ENCODE measurements around the gene SERPINA12. TPM values are rescaled to one million over a fixed set of nuclear protein-coding genes. Genes with fewer than 3 reads are reported as not detected.
A peak's percentile ranks its signal among the peaks of the same experiment; 100 is the strongest.

The SERPINA12 gene
- total and polyA plus RNA-seq, 2 of the 13 experiments (the other 11 are each of a cell fraction or from before 2014, with no cell fraction given), result 0.08 TPM; not detected in 1

DNA sequence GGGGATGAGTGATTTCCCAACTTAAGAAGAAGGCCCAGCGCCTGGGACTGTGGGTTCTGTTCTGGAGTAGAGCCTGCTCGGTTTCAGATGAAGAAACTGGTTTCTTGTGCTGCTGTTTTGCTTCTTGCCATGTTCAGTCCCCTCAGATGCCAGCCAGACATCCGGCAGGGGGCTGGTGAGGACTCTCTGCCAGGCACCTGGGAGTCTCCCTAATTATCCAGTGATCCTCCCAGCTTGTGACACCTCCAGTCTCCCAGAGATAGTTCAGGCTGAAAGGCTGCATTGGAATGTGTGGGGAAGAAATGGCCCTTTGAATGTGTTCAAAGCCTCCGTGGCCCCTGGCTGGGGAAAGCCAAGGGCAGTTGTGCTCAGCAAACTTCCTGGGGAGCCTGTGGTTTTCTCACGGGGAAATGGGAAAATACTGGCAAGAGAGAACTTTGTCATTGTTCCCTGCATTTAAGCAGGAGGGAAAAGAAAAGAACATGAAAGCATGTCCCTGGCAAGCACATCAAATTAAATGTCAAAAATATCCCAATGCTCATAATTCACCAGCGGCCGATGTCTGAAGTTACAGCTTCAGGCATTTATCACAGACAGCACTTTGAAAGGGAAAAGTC is 8.5 kb upstream of the SERPINA12 start (continued):
- TF ChIP-seq RXRA (CRISPR knock-in tag; IDR thresholded peaks at IDR 0.05), result peak; percentile 49; the same call in 1 of the 2 replicates
- TF ChIP-seq DNMT1 (CRISPR knock-in tag; IDR thresholded peaks at IDR 0.05), result no peak
- TF ChIP-seq MYNN (CRISPR knock-in tag; IDR thresholded peaks at IDR 0.05; ENCODE audit: low read depth), result no peak
- peak; percentile 40; the same call in 1 of the 2 replicates for TF ChIP-seq ZNF614 (CRISPR knock-in tag; IDR thresholded peaks at IDR 0.05; ENCODE audit: borderline replicate concordance)
- TF ChIP-seq, protein P1, sequence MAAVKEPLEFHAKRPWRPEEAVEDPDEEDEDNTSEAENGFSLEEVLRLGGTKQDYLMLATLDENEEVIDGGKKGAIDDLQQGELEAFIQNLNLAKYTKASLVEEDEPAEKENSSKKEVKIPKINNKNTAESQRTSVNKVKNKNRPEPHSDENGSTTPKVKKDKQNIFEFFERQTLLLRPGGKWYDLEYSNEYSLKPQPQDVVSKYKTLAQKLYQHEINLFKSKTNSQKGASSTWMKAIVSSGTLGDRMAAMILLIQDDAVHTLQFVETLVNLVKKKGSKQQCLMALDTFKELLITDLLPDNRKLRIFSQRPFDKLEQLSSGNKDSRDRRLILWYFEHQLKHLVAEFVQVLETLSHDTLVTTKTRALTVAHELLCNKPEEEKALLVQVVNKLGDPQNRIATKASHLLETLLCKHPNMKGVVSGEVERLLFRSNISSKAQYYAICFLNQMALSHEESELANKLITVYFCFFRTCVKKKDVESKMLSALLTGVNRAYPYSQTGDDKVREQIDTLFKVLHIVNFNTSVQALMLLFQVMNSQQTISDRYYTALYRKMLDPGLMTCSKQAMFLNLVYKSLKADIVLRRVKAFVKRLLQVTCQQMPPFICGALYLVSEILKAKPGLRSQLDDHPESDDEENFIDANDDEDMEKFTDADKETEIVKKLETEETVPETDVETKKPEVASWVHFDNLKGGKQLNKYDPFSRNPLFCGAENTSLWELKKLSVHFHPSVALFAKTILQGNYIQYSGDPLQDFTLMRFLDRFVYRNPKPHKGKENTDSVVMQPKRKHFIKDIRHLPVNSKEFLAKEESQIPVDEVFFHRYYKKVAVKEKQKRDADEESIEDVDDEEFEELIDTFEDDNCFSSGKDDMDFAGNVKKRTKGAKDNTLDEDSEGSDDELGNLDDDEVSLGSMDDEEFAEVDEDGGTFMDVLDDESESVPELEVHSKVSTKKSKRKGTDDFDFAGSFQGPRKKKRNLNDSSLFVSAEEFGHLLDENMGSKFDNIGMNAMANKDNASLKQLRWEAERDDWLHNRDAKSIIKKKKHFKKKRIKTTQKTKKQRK (IDR thresholded peaks at IDR 0.05; ENCODE audit: low read length), result no peak
- no peak for TF ChIP-seq SCMH1 (CRISPR knock-in tag; IDR thresholded peaks at IDR 0.05; ENCODE audit: borderline replicate concordance)
- TF ChIP-seq ELF4 (CRISPR knock-in tag; IDR thresholded peaks at IDR 0.05; ENCODE audit: borderline replicate concordance), result no peak
- no peak for TF ChIP-seq NFE2L2 (IDR thresholded peaks at IDR 0.05; ENCODE audit: low read length)
- TF ChIP-seq, protein P2, sequence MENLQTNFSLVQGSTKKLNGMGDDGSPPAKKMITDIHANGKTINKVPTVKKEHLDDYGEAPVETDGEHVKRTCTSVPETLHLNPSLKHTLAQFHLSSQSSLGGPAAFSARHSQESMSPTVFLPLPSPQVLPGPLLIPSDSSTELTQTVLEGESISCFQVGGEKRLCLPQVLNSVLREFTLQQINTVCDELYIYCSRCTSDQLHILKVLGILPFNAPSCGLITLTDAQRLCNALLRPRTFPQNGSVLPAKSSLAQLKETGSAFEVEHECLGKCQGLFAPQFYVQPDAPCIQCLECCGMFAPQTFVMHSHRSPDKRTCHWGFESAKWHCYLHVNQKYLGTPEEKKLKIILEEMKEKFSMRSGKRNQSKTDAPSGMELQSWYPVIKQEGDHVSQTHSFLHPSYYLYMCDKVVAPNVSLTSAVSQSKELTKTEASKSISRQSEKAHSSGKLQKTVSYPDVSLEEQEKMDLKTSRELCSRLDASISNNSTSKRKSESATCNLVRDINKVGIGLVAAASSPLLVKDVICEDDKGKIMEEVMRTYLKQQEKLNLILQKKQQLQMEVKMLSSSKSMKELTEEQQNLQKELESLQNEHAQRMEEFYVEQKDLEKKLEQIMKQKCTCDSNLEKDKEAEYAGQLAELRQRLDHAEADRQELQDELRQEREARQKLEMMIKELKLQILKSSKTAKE (CRISPR knock-in tag; IDR thresholded peaks at IDR 0.05; ENCODE audit: borderline replicate concordance), result peak; percentile 66; the same call in 1 of the 2 replicates
- TF ChIP-seq, protein P3, sequence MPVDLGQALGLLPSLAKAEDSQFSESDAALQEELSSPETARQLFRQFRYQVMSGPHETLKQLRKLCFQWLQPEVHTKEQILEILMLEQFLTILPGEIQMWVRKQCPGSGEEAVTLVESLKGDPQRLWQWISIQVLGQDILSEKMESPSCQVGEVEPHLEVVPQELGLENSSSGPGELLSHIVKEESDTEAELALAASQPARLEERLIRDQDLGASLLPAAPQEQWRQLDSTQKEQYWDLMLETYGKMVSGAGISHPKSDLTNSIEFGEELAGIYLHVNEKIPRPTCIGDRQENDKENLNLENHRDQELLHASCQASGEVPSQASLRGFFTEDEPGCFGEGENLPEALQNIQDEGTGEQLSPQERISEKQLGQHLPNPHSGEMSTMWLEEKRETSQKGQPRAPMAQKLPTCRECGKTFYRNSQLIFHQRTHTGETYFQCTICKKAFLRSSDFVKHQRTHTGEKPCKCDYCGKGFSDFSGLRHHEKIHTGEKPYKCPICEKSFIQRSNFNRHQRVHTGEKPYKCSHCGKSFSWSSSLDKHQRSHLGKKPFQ (CRISPR knock-in tag; IDR thresholded peaks at IDR 0.05; ENCODE audit: insufficient replicate concordance), result no peak
- TF ChIP-seq, protein P4, sequence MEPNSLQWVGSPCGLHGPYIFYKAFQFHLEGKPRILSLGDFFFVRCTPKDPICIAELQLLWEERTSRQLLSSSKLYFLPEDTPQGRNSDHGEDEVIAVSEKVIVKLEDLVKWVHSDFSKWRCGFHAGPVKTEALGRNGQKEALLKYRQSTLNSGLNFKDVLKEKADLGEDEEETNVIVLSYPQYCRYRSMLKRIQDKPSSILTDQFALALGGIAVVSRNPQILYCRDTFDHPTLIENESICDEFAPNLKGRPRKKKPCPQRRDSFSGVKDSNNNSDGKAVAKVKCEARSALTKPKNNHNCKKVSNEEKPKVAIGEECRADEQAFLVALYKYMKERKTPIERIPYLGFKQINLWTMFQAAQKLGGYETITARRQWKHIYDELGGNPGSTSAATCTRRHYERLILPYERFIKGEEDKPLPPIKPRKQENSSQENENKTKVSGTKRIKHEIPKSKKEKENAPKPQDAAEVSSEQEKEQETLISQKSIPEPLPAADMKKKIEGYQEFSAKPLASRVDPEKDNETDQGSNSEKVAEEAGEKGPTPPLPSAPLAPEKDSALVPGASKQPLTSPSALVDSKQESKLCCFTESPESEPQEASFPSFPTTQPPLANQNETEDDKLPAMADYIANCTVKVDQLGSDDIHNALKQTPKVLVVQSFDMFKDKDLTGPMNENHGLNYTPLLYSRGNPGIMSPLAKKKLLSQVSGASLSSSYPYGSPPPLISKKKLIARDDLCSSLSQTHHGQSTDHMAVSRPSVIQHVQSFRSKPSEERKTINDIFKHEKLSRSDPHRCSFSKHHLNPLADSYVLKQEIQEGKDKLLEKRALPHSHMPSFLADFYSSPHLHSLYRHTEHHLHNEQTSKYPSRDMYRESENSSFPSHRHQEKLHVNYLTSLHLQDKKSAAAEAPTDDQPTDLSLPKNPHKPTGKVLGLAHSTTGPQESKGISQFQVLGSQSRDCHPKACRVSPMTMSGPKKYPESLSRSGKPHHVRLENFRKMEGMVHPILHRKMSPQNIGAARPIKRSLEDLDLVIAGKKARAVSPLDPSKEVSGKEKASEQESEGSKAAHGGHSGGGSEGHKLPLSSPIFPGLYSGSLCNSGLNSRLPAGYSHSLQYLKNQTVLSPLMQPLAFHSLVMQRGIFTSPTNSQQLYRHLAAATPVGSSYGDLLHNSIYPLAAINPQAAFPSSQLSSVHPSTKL (CRISPR knock-in tag; IDR thresholded peaks at IDR 0.05), result peak; percentile 77
- peak; percentile 81 for TF ChIP-seq MED1 (CRISPR knock-in tag; IDR thresholded peaks at IDR 0.05)
- TF ChIP-seq, protein P5, sequence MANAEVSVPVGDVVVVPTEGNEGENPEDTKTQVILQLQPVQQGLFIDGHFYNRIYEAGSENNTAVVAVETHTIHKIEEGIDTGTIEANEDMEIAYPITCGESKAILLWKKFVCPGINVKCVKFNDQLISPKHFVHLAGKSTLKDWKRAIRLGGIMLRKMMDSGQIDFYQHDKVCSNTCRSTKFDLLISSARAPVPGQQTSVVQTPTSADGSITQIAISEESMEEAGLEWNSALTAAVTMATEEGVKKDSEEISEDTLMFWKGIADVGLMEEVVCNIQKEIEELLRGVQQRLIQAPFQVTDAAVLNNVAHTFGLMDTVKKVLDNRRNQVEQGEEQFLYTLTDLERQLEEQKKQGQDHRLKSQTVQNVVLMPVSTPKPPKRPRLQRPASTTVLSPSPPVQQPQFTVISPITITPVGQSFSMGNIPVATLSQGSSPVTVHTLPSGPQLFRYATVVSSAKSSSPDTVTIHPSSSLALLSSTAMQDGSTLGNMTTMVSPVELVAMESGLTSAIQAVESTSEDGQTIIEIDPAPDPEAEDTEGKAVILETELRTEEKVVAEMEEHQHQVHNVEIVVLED (CRISPR knock-in tag; IDR thresholded peaks at IDR 0.05; ENCODE audit: borderline replicate concordance), result no peak
- no peak for TF ChIP-seq KDM3A (CRISPR knock-in tag; IDR thresholded peaks at IDR 0.05; ENCODE audit: low read depth)
- peak; percentile 69 for TF ChIP-seq TEAD3 (CRISPR knock-in tag; optimal IDR thresholded peaks at IDR 0.05; ENCODE audit: borderline replicate concordance)

All from HepG2 (cell line).